ENCODE measurements around the gene CEP95.
"Not testable (repeated sequence)": the region's sequence is repeated elsewhere in the genome, so short reads cannot be mapped to it uniquely, and the experiment has no call there.

The CEP95 gene

GRCh38 chr17:64461788-64462187 is 45.0 kb upstream of the CEP95 start:
- no peak overlapping the region for H3K4me3 ChIP-seq (ENCODE audit: low read depth, low read length)
- TF ChIP-seq MYC (IDR thresholded peaks at IDR 0.05; ENCODE audit: low read depth, low read length) (no peak), POLR2A (IDR thresholded peaks at IDR 0.05; ENCODE audit: extremely low read depth, insufficient read length) (no peak)
- TF ChIP-seq, protein P1, sequence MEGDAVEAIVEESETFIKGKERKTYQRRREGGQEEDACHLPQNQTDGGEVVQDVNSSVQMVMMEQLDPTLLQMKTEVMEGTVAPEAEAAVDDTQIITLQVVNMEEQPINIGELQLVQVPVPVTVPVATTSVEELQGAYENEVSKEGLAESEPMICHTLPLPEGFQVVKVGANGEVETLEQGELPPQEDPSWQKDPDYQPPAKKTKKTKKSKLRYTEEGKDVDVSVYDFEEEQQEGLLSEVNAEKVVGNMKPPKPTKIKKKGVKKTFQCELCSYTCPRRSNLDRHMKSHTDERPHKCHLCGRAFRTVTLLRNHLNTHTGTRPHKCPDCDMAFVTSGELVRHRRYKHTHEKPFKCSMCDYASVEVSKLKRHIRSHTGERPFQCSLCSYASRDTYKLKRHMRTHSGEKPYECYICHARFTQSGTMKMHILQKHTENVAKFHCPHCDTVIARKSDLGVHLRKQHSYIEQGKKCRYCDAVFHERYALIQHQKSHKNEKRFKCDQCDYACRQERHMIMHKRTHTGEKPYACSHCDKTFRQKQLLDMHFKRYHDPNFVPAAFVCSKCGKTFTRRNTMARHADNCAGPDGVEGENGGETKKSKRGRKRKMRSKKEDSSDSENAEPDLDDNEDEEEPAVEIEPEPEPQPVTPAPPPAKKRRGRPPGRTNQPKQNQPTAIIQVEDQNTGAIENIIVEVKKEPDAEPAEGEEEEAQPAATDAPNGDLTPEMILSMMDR (IDR thresholded peaks at IDR 0.05; ENCODE audit: low read depth, low read length) = no peak
- no peak for DNase-seq (ENCODE audit: low read depth)

DNA sequence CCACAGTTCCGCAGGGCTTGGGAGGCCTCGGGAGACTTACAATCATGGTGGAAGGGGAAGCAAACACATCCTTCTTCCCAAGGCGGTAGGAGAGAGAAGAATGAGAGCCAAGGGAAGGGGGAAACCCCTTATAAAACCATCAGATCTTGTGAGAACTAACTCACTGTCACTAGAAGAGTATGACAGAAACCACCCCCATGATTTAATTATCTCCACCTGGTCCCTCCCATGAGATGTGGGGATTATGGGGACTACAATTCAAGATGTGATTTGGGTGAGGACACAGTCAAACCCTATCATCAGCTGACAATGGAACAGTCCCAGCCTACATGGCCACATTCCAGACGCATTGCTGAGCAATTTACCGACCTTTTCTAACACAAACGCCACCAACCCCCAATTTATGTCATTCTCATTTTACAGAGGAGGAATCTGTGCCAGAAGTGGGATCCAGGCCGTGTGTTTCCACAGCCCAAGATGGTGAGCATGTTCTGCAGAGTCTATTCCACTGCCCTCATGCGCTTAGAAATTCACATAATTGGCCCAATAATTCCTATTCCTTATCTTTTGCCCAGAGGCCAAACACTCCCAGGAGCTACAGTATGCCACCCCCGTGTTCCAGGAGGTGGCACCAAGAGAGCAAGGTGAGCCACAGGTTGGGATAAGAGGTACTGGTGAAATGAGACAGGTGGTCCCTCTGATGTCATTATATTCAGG is 40.6 kb upstream of the CEP95 start:
- TF ChIP-seq MAX (IDR thresholded peaks at IDR 0.05; ENCODE audit: low read depth, low read length) (no peak), POLR2A (IDR thresholded peaks at IDR 0.05; ENCODE audit: extremely low read depth, insufficient read length) (no peak), MYC (IDR thresholded peaks at IDR 0.05; ENCODE audit: low read depth, low read length) (no peak)
- TF ChIP-seq, protein P1 (IDR thresholded peaks at IDR 0.05; ENCODE audit: low read depth, low read length) = no peak
- H3K4me3 ChIP-seq (ENCODE audit: low read depth, low read length) = no peak overlapping the region
- no peak for DNase-seq (ENCODE audit: low read depth)

- not testable (repeated sequence) for DNase-seq (ENCODE audit: low read depth)
Observed at GRCh38 chr17:64466834-64467233, 39.9 kb upstream of the CEP95 start.

DNA sequence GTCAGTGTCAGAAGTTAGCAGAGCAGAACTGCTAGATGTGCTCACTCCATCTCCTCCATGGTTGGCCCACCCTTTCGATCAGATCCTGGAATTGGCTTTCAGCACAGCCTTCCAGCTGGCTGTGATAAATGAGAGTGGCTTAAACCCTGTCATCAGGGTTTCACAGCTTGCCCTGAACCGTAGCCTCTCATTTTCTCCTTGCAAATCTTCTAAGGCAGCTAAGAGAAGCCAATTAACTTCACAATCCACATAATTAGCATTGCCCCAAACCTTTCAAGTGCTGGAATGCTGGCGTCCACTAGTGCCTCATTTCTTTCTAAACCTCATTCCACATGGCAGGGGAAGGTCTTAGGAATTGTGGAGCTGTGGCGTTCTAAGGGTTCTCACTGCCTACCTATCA is 36.2 kb upstream of the CEP95 start:
- H3K4me3 ChIP-seq (ENCODE audit: low read depth, low read length) = no peak overlapping the region
- DNase-seq (ENCODE audit: low read depth) = no peak
- TF ChIP-seq, protein P1 (IDR thresholded peaks at IDR 0.05; ENCODE audit: low read depth, low read length) = no peak
- no peak for TF ChIP-seq MYC (IDR thresholded peaks at IDR 0.05; ENCODE audit: low read depth, low read length)

More at GRCh38 chr17:64466834-64467233, 39.9 kb upstream of the CEP95 start:
- H3K4me3 ChIP-seq (ENCODE audit: low read depth, low read length) = not testable (repeated sequence)

GRCh38 chr17:64471440-64471839 is 35.3 kb upstream of the CEP95 start:
- no peak for DNase-seq (ENCODE audit: low read depth)
- H3K4me3 ChIP-seq (ENCODE audit: low read depth, low read length) = no peak overlapping the region
- TF ChIP-seq MYC (IDR thresholded peaks at IDR 0.05; ENCODE audit: low read depth, low read length) (no peak), POLR2A (IDR thresholded peaks at IDR 0.05; ENCODE audit: extremely low read depth, insufficient read length) (no peak), MAX (IDR thresholded peaks at IDR 0.05; ENCODE audit: low read depth, low read length) (no peak)
- TF ChIP-seq, protein P1 (IDR thresholded peaks at IDR 0.05; ENCODE audit: low read depth, low read length) = no peak

GRCh38 chr17:64472564-64472963 is 34.2 kb upstream of the CEP95 start:
- TF ChIP-seq POLR2A (IDR thresholded peaks at IDR 0.05; ENCODE audit: extremely low read depth, insufficient read length) = no peak
- no peak for TF ChIP-seq MAX (IDR thresholded peaks at IDR 0.05; ENCODE audit: low read depth, low read length)
- no peak for TF ChIP-seq MYC (IDR thresholded peaks at IDR 0.05; ENCODE audit: low read depth, low read length)
- TF ChIP-seq, protein P1 (IDR thresholded peaks at IDR 0.05; ENCODE audit: low read depth, low read length) = no peak
- no peak overlapping the region for H3K4me3 ChIP-seq (ENCODE audit: low read depth, low read length)
- no peak for DNase-seq (ENCODE audit: low read depth)

Data from NB4 (cell line).